CD4-positive, alpha-beta T cell treated with Interleukin-21 for 1 hour (primary cell): Measurements from ENCODE around the gene NEDD1.

Source experiments
- DNase-seq: peaks from one replicate; pipeline ENCODE4 v3.0.0-alpha.2; 2020

The NEDD1 gene, protein sequence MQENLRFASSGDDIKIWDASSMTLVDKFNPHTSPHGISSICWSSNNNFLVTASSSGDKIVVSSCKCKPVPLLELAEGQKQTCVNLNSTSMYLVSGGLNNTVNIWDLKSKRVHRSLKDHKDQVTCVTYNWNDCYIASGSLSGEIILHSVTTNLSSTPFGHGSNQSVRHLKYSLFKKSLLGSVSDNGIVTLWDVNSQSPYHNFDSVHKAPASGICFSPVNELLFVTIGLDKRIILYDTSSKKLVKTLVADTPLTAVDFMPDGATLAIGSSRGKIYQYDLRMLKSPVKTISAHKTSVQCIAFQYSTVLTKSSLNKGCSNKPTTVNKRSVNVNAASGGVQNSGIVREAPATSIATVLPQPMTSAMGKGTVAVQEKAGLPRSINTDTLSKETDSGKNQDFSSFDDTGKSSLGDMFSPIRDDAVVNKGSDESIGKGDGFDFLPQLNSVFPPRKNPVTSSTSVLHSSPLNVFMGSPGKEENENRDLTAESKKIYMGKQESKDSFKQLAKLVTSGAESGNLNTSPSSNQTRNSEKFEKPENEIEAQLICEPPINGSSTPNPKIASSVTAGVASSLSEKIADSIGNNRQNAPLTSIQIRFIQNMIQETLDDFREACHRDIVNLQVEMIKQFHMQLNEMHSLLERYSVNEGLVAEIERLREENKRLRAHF

DNA sequence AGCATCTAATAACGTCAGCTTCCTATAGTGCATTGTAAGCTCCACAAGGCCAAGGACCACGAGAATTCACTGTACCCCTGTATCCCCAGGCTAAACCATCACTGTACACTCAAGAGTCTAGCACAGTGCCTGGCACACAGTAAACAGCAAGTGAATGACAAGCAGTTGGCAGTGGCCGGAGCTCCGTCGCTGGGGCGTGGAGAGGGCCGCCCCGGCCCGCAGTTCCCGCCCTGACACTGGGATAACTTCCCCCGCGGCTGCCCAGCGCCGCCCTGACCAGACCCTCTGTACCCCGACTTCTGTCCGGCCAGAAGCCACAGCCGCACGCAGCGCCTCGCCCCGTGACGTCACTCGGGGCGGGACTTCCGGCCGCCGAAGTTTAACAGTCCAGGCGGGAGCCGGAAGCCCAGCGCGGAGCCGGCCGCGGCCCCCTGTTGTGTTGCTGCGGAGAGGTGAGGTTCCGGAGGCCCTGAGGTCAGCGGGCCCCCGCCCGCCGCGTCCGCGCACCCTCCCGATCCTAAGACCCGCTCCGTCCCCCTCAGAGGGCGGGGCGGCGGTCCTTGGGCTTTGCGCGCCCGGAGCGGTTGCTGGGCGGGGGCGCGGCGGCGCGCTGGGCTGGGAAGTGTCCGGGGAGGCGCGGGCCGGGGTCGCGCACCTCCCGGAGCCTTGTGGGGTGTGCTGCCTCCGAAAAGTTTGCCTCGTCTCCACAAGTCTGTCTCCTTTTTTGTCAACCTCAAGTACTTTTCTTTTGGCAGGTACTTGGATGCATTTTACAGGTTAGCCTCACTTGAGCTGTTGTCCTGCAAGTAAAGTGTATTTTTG is at the start of gene NEDD1:
NEDD1 (plus strand) TSS at position 409 of the 822 bp plus-strand sequence. CDS start 2,503 bp downstream, outside the sequence.
- peak; percentile 87 for DNase-seq

DNA sequence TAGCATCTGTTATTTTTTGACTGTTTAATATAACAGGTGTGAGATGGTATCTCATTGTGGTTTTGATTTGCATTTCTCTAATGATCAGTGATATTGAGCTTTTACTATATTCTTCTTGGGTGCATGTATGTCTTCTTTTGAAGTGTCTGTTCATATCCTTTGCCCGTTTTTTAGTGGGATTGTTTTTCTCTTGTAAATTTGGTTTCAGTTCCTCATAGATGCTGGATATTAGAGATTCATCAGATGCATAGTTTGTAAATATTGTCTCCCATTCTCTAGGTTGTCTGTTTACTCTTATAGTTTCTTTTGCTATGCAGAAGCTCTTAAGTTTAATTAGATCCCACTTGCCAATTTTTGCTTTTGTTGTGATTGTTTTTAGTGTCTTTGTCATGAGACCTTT is 48.9 kb upstream of the NEDD1 start:
- no peak for DNase-seq

DNA sequence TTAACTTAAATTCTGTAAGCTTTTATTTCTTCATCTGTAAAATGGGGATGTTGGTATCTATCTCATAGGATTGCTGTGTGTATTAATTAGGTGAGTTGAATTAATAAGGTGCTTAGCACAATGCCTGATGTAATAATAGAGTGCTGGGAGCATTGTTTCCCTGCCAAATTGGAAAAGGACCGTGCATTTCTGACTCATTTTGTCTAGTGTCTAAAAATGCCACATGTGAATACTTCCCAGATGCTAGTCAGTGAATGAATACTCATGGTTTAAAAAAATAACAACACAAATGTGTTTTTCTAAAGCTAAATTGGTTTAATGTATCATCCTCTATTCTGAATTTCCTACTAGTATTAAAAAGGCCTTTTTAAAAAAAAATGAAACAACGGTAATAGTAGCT is 45.4 kb upstream of the NEDD1 start:
- no peak for DNase-seq

DNA sequence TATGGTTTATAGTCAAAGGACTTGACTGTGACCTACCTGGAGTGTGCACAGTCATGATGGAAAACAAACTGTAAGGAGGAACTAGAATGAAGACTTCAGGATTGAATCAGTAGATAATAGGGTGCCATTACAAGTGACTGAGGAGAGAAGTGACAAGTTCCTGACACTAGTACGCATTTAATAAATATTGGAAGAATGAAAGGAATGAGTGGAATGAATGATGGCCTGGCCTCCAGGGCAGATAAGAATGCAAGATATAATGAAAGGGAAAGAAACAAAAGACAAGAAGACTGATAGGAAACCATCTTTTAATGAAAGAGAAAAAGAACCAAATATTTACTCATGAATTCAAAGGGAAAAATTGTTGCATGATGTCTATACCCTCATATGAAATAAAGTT is 44.7 kb upstream of the NEDD1 start:
- no peak for DNase-seq

DNA sequence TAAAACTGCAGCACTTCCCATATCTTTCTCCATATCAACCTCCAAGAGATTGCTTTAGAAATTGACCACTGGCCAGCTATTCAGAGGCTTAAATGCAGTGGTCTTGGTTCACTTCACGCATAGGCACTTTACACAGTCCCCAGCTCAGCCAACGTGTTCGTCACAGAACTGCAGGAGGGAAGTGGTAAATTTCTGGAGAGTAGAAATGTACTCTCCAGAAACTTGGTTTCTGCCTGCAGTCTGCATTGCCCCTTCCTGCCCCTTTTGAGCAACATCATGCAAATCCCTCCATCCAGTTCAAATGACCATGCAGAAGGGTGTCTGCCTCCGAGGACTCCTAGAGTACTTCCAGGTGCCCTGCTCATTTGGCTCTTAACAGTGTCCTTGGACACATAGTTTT is 42.7 kb upstream of the NEDD1 start:
- DNase-seq = no peak

DNA sequence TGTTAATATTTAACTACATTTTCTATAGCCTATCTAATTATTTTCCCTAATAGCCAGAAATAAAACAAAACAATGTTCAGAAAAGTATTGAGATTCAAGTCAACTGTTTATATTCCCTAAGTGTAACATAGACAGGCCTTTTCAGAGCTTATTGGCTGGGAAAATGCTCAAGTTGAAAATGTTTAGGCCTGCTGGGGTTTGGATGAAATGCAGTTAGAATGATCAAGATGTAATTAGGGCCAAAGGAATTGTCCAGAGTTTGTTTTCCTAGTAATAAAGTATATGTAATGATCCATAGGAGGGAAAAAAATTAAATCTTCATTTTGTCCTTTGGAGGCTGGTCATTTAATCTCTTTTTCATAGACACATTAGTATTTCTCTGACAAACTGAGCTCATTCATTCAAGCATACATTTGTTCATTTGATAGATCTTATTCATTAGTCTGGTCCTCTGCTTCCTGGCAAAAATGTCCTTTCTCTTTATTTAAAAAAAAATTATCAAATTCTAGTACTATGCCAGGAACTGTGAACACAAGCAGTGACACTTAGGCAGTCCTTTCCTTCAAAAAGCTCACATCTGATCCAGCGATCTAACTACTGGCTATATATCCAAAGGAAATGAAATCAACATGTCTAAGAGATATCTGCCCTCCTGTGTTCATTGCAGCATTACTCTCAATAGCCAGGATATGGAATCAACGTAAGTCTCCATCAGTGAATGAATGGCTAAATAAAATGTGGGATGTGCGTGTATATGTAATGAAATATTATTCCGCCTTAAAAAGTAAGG is 40.1 kb upstream of the NEDD1 start:
- no peak for DNase-seq

DNA sequence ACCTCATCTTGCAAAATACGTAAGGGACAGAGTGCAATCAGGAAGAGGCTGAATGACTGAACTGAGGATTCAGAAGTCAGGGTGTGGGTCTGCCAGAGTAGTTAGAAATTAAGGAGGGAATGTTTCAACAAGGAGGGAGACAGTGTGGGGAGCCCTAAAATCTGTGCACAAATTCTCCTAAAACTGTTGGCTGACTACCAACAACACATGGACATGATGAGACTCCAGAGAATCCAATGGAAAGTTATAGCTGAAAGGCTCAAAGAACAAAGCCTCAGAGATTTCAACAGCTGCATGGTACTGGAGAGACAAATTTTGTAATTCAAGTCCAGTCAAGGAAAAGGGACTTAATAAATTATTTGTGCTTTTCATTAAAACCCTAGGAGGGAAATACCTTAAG is 36.1 kb upstream of the NEDD1 start:
- no peak for DNase-seq

DNA sequence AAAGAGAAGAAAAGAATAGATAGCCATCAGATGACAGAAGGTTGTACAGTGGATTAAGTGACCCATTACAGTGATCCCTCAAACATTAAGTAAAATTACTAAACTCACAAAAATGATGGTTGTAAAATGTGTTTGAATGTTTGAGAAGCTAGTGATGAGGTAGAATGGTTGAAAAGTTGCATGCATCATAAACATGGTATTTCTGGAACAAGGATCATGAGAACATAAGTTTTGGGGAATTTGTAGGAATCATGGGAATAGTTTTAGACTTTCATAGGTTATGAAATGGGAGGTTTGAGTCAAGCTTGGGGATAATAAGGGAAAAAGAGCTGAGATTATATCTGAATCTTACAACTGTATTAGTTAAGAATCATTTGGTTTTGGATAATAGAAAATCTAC is 34.1 kb upstream of the NEDD1 start:
- DNase-seq = no peak

DNA sequence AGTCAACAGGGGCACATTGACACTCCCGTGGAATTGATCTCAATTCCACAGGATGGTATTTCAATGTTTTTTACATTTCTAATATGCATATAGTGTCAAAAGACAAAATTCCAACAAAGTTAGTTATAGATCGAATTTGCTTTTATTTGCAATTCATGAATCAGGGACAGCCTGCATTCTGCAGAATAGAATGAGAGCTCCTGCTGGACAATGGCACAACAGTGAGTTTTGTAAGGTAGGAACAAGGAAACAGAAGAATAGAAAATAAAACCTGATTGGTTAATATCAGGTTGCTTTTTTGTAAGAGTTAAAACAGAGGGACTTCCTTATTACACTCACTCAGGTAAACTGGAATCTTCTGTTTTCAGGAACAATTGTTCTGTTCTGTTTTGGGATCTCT is 32.8 kb upstream of the NEDD1 start:
- no peak for DNase-seq

DNA sequence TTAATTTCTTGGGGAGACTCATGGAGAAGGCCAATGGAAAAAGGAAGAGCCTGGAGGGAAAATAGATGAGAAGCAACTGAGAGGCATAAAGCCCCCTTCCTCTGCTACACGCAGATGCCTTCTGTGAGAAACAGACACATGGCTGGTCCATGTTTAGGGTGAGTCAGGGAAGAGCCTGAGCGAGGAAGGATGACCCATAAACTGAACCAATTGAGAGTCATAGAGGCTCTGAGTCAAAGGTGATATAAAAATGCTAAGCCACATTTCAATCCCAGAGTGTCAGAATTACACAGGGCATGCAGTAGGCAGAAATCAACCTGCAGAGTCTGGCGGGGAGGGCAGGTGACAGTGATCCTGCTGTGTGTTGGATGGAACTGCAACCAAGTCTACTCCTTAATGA is 30.1 kb upstream of the NEDD1 start:
- DNase-seq = no peak

DNA sequence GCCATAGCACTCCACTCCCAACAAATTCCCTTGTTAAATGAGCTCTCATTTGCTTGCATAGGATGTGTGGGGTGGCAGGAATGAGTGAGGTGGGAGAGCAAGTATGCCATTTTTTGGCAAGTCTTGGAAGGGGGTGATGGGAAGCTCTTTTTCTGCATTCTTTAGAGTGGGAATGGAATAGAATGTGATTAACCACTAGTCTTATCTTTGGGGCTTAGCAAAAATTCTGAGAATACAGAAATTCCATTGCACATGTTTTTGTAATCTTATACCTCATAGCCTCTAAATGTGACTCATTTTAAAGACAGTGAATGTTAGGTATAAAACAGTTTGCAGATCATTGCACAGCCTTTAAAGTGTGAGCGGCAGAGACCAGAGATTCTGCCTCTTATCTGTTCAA is 28.4 kb upstream of the NEDD1 start:
- DNase-seq = no peak

DNA sequence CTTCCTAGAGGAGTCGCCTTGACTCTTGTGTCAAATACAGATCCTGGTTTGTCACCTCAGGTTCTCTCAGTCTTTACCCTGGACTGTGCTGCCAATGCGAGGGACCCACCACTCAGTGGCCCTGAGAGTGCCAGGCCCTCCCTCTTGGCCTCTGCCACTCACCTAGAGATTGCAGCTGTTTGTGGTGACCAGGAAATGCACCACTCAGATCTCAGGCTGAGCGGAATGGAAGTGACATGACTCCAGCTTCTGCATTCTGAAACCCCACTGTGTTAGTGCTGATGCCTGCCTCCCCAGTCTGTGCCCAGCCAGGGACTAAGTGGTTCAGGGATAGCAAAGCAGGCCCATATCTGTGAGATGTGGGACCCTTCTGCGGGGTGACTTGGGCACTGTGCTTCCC is 27.8 kb upstream of the NEDD1 start:
- no peak for DNase-seq

DNA sequence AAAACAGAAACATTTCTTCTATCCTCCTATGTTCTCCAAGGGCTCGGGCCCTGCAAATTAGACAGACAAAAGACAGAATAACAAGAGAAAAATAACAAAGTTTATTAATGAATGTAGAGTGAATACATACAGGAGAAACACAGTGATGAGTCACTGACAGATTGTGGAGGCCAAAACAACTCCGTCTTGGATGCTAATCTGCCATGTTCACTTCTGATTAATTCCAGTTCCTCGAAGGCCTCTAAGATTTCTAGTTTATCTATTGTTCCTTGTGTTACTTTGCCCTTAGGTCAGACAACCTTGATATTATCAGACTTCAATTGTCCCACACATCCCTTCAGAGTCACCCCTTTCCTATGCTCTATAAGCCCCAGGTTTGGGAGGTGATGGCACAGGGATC is 26.8 kb upstream of the NEDD1 start:
- no peak for DNase-seq

DNA sequence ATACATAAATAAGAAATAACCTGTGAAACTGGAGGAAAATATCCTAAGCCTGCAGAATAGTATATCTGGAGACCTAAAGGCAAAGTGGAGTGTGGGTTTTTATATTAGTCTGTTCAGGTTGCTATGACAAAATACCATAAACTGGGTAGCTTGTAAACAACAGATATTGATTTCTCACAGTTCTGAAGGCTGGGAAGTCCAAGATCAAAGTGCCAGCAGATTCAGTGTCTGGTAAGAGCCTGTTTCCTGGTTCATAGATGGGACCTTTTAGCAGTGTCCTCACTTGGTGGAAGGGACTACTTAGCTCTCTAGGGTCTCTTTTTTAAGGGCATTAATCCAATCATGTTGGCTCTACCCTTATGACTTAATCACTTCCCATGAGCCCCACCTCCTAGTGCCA is 25.4 kb upstream of the NEDD1 start:
- no peak for DNase-seq

DNA sequence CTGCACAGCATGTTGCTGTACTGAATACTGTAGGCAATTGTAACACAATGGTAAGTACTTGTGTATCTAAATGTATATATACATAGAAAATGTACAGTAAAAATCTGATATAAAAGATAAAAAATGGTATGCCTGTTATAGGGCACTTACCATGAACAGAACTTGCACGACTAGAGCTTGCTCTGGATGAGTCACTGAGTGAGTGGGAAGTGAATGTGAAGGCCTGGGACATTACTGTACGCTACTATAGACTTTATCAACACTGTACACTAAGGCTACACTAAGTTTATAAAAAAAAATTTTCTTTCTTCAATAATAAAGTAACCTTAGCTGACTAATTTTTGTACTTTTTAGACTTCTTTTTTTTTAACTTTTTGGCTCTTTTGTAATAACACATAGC is 24.2 kb upstream of the NEDD1 start:
- DNase-seq = no peak

DNA sequence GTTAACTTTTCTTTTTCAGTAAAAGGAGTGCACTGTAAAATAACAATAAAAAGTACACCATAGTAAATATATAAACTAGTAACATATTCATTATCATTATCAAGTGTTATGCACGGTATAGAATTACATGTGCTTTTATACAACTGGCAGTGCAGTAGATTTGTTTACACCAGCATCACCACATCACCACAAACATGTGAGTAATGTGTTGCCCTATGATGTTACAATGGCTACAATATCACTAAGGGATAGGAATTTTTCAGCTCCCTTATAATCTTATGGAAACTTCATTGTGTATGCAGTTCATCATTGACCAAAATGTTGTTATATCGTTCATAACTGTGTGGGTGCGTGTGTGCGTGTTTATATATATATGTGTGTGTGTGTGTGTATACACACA is 23.5 kb upstream of the NEDD1 start:
- no peak for DNase-seq

DNA sequence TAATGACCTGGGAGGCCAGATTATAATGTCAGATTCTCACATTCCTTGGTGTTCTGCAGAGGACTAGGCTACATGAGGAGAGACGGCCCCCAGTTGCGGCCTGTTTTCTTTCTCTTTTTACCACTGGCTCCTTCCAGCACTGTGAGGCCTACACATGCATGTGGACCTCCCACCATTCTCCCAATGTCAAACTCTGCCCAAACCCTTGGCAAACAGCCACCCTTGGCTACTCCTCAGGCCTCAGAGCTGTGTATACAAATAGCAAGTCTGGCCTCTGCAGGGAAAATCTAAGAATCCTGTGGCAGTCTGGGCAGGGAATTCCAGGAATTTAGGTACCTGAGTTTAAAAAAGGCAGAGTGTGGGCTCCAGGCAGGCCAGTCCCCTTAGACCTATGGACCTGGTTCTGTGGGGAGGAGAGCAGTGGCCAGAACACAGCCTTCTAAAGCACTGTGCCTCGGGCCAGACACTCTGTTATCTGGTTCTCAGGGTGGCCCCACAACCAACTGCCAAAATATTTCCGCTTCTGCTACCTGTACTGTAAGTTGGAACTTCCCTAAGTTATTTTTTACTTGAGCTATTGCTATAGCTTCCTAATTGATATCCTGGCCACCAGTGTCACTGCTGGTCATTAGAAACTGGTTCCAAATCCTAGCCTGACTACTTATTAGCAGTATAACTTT is 19.9 kb upstream of the NEDD1 start:
- DNase-seq = no peak

DNA sequence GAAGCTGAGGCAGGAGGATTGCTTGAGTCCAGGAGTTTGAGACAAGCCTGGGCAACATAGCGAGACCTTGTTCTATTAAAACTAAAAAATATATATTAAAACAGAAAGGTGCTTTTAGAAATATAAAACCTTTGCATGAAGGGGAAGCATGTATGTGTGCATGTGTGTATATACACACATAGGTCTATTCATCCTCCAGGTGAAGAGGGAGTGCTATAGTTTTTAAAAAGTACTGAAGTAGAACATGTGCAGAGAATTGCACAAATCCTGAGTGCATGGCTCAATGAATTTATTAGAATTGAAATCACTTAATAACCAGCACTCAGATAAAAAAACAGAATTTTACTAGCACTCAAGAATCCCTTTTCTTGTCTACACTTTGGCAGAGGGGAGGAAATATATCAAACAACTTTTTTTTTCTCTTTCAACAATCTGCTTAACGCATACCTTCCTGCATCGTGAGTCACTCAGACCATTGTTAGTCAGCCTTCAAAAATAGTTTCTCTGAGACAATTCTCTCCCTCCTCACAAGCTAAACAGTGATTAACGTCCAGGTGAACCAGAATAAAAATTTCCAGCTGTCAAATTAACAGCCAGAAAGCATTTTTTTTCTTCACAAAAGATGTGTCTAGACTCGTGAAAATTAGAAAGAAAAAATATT is 17.7 kb upstream of the NEDD1 start:
- no peak for DNase-seq

DNA sequence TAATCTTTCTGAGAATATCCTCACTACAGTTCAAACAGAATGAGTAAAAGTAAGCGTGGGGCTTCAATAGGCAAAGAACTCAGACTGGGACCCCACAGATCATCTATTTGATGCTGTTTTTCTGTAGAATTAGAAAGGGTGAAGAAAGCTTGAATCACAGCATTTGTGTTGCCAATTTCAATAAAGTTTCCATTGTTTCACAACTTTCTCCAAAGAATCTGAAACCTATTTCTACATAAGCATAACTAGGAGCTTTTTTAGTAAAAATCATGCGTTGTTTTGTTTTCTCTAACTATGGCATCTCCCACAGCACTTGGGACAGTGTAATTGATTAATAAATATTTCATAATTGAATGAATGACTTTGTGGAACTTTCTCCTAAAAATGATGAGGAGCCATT is 16.7 kb upstream of the NEDD1 start:
- DNase-seq = no peak

DNA sequence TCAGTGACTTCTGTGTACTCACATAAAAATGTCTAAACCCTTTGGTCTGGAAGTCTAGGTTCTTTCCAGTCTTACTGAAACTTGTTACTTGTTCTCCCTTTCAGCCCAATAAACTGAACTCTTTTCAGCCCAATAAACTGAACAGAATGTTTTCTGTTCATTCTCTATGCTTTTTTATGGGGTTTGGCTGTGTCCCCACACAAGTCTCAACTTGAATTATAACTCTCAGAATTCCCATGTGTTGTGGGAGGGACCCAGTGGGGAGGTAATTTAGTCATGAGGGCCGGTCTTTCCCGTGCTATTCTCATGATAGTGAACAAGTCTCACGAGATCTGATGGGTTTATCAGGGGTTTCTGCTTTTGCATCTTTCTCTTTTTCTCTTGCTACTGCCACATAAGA is 15.0 kb upstream of the NEDD1 start:
- DNase-seq = no peak

DNA sequence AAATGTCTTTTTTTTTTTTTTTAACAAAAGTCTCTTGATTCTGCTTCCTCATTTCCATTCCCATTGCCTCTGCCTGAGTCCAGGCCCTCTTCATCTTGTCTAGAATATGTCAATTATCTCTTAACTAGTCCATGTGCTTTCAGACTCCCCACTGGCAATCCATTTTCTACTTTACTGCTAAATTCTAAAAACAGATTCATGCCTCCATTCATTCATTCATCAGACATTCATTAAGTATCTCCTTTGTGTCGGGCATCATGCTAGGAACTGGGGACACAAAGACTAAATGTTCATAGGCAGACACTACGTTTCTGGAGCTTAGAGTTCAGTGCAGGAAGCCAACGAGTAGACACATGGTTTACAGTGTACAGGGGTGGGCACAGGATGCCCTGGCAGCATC is 9.6 kb upstream of the NEDD1 start:
- no peak for DNase-seq

DNA sequence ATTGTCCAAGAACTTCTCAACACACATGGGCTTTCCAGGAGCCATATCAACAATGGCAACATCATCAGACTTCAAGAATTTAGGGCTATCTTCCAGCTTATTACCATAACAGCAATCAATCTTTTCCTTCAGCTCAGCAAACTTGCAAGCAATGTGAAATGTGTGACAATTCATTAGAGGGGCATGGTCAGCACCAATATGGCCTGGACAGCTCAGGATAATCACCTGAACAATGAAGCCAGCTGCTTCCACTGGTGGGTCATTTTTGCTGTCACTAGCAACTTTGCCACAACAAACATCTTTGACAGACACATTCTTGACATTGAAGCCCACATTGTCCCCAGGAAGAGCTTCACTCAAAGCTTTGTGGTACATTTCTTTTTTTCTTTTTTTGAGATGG is 5.9 kb upstream of the NEDD1 start:
- DNase-seq = no peak
